GM06990 (cell line): ENCODE results near the gene FOXA3.
"Not testable (repeated sequence)": the region's sequence is repeated elsewhere in the genome, so short reads cannot be mapped to it uniquely, and the experiment has no call there.

Source experiments
- DNase-seq: peaks from one replicate; pipeline ENCODE4 v3.0.0-alpha.2; 2011; ENCODE audit not compliant: insufficient read length; ENCODE audit errors: extremely low read depth
- H3K27me3 ChIP-seq: replicated peaks from 2 replicates; pipeline ENCODE4 v1.6.0; 2011; ENCODE audit warnings: low read length; ENCODE audit not compliant: control insufficient read depth, insufficient read depth
- H3K36me3 ChIP-seq: 2 replicates; pipeline ENCODE4 v1.5.1; 2011; ENCODE audit warnings: low read length; ENCODE audit not compliant: control insufficient read depth, insufficient read depth
- H3K4me3 ChIP-seq: replicated peaks from 2 replicates; pipeline ENCODE4 v1.5.1; 2011; ENCODE audit warnings: low read depth, mild to moderate bottlenecking, control low read depth, low read length
- TF ChIP-seq, protein P1 (sequence below): IDR thresholded peaks from 2 replicates; pipeline ENCODE4 v1.5.1; 2011; ENCODE audit warnings: low read length, control low read depth, mild to moderate bottlenecking, inconsistent platforms; ENCODE audit not compliant: insufficient read depth, poor library complexity, severe bottlenecking

The FOXA3 gene

GRCh38 chr19:45864629-45865082 is 530 bp downstream of the FOXA3 start:
- TF ChIP-seq, protein P1, sequence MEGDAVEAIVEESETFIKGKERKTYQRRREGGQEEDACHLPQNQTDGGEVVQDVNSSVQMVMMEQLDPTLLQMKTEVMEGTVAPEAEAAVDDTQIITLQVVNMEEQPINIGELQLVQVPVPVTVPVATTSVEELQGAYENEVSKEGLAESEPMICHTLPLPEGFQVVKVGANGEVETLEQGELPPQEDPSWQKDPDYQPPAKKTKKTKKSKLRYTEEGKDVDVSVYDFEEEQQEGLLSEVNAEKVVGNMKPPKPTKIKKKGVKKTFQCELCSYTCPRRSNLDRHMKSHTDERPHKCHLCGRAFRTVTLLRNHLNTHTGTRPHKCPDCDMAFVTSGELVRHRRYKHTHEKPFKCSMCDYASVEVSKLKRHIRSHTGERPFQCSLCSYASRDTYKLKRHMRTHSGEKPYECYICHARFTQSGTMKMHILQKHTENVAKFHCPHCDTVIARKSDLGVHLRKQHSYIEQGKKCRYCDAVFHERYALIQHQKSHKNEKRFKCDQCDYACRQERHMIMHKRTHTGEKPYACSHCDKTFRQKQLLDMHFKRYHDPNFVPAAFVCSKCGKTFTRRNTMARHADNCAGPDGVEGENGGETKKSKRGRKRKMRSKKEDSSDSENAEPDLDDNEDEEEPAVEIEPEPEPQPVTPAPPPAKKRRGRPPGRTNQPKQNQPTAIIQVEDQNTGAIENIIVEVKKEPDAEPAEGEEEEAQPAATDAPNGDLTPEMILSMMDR: no peak
- Histone ChIP-seq H3K4me3 (no peak overlapping the region), H3K36me3 (peaks cover under 1% of the 10 kb centered on the region), H3K27me3 (peaks cover 3% of the 10 kb centered on the region)
- DNase-seq: no peak

DNA sequence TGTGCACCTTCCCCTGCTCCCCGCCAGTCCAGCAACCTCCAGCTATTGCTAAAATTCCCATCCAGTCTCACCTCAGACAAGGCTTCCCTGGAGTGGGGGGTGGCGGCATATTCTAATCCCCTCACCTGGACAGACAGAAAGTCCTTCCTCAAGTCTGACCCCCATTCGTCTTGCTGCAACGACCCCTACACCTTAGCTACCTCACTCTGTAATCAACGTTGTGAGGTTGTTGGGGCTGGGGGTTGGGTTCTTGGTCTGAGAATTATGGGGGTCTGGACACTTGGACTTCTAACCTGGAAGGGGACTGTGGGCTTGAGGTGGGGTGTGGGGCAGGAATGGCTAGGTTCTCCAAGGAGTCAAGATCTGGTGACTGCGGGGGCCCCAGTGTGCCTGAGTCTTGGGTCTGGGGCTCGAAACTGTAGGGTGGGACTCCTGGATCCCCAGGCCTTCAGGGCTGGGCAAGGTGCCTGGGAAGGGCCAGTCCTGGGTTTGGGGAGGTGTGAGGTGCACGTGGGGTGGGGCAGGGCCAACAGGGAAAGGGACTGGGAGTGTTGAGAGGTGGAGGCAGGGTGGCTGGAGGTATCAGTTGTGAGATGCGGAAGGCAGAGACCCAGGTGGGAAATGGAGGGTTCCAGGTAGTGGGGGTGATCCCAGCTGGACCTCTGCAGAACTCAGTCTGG is 1.3 kb downstream of the FOXA3 start:
- DNase-seq: no peak
- TF ChIP-seq, protein P1: no peak
- Histone ChIP-seq H3K36me3 (no peaks in the 10 kb centered on the region; the same call in 1 of the 2 replicates), H3K4me3 (no peak overlapping the region), H3K27me3 (peaks cover 3% of the 10 kb centered on the region)

DNA sequence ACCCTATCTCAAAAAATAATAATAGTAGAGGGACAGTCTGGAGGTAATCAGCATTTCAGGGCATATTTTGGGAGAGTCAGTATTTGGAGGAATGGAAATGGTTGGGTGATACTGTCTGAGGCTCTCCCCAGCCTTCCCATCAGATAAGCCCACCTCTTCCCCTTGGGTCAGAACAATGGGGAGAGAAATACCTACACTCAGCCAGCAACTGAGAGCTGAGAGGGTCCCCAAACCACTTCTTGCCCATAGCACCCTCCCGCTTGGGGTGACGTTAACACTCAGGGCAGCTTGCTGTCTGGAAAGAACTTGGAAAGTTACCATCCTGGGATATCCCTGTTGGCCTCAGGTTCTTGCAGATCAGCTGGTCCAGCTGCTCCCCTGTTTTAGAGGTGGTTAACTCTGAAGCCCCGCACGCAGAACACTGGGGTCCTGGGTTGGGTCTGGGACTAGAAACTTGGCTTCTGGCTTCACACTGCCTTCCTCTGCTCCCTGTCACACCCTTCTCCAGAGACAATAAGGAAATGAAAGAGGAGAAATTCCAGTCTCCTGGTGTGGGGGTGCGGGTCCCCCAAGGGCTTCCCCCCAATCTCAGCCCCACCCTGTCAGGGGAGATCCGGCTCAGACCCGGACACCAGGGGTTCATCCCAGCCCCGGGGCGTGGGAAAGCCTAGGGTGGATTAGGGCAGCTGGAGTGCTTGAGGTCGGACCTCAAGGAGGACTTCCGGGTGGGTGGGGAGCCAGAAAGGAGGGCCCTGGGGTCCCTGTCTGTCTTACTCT is 2.5 kb downstream of the FOXA3 start:
- peaks cover 3% of the 10 kb centered on the region for H3K27me3 ChIP-seq
- no peaks in the 10 kb centered on the region for H3K36me3 ChIP-seq
- TF ChIP-seq, protein P1: no peak
- no peak for DNase-seq
- no peak overlapping the region for H3K4me3 ChIP-seq

DNA sequence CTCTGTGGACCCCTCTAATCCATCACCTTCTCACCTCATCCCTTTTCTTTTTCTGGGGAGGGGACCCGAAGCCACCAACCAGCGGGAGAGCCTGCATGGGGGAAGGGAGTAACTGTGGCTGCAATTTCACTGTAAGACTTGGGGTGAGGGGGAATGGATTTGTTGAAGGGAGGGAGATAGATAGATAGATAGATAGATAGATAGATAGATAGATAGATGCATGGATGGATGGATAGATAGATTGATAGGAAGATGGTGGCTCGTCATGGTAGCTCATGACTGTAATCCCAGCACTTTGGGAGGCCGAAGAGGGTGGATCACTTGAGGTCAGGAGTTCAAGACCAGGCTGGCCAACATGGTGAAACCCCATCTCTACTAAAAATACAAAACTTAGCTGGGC is 3.1 kb downstream of the FOXA3 start:
- not testable (repeated sequence) for DNase-seq, H3K36me3 ChIP-seq, H3K27me3 ChIP-seq, H3K4me3 ChIP-seq

GRCh38 chr19:45870798-45871197 is 6.7 kb downstream of the FOXA3 start:
- H3K4me3 ChIP-seq: no peak overlapping the region

More at GRCh38 chr19:45870798-45871197, 6.7 kb downstream of the FOXA3 start:
- no peak for DNase-seq
- H3K27me3 ChIP-seq: peaks cover 4% of the 10 kb centered on the region
- TF ChIP-seq, protein P1: no peak
- no peaks in the 10 kb centered on the region for H3K36me3 ChIP-seq
